ENCODE measurements around the gene CSRP2.

CSRP2 gene

DNA sequence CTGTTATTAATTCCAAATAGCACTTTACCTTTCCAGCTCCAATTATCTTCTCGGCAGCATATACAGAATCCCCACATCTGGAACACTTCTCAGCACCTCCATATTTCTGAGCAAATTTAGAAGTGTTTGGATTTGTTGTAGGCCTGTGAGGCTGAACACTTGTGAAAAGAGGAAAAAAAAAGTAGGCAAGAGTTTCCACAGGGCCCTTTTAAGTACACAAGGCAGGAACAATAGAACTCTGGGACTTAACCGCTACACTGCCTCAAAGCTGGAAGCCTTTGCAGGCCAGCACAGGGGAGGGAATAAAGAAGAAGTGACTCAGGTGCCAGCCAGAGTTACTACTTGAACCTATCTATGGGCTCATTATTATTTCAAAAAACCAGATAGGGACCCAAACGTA, 18.6 kb downstream of the CSRP2 start:
- Histone ChIP-seq H3K4me3 (ENCODE audit: insufficient read depth, low read length, poor library complexity, severe bottlenecking) (no peak overlapping the region), H3K4me2 (ENCODE audit: low read depth, low read length, poor library complexity, severe bottlenecking) (no peak overlapping the region), H3K27ac (ENCODE audit: low read depth, low read length) (no peak overlapping the region), H3K27me3 (ENCODE audit: low read length) (no peaks in the 10 kb centered on the region), H3K9me2 (replicated peaks; ENCODE audit: insufficient read depth, low read length) (no peaks in the 10 kb centered on the region), H3F3A (ENCODE audit: insufficient read depth) (no peaks in the 10 kb centered on the region), H3K9ac (ENCODE audit: low read length) (no peak overlapping the region), H3K9me3 (ENCODE audit: insufficient read depth, low read length) (no peaks in the 10 kb centered on the region), H2AFZ (ENCODE audit: low read depth, low read length, severe bottlenecking) (no peak overlapping the region), H3K36me3 (ENCODE audit: low read length) (no peaks in the 10 kb centered on the region), H4K20me1 (ENCODE audit: low read depth, low read length) (no peaks in the 10 kb centered on the region), H3K79me2 (ENCODE audit: insufficient read depth, low read length) (no peaks in the 10 kb centered on the region)
- TF ChIP-seq EZH2phosphoT487 (conservative IDR thresholded peaks at IDR 0.05; ENCODE audit: low read length), result no peak
- TF ChIP-seq, protein P1, sequence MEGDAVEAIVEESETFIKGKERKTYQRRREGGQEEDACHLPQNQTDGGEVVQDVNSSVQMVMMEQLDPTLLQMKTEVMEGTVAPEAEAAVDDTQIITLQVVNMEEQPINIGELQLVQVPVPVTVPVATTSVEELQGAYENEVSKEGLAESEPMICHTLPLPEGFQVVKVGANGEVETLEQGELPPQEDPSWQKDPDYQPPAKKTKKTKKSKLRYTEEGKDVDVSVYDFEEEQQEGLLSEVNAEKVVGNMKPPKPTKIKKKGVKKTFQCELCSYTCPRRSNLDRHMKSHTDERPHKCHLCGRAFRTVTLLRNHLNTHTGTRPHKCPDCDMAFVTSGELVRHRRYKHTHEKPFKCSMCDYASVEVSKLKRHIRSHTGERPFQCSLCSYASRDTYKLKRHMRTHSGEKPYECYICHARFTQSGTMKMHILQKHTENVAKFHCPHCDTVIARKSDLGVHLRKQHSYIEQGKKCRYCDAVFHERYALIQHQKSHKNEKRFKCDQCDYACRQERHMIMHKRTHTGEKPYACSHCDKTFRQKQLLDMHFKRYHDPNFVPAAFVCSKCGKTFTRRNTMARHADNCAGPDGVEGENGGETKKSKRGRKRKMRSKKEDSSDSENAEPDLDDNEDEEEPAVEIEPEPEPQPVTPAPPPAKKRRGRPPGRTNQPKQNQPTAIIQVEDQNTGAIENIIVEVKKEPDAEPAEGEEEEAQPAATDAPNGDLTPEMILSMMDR (IDR thresholded peaks at IDR 0.05; ENCODE audit: insufficient read depth, low read length, poor library complexity, severe bottlenecking), result no peak

DNA sequence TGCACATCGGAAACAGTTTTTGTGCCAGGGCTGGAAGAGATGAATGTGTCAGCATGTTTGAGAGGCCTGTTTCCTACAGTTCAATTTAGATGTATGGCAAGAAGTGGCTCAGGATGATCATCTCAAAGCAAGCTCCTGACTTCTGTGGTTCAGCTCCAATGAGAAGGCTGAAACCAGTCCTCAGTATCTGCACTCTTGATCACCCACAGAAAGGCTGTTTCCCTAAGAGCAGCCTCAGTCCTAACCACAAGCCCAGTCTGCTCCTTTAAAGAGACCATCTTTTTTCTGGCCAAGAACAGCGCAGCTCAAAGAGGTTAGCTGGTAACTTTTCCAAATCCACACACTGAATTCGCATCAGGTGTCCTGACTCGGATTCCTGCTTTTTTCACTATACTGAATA, 19.2 kb downstream of the CSRP2 start:
- H3K36me3 ChIP-seq (ENCODE audit: low read length), result no peaks in the 10 kb centered on the region
- H3K9me3 ChIP-seq (ENCODE audit: insufficient read depth, low read length), result no peaks in the 10 kb centered on the region
- H3F3A ChIP-seq (ENCODE audit: insufficient read depth), result no peaks in the 10 kb centered on the region
- no peak overlapping the region for H3K4me3 ChIP-seq (ENCODE audit: insufficient read depth, low read length, poor library complexity, severe bottlenecking)
- no peak for TF ChIP-seq EZH2phosphoT487 (conservative IDR thresholded peaks at IDR 0.05; ENCODE audit: low read length)
- TF ChIP-seq, protein P1 (IDR thresholded peaks at IDR 0.05; ENCODE audit: insufficient read depth, low read length, poor library complexity, severe bottlenecking), result no peak
- H3K79me2 ChIP-seq (ENCODE audit: insufficient read depth, low read length), result no peaks in the 10 kb centered on the region
- no peak overlapping the region for H3K27ac ChIP-seq (ENCODE audit: low read depth, low read length)
- H3K27me3 ChIP-seq (ENCODE audit: low read length), result no peaks in the 10 kb centered on the region
- H3K9ac ChIP-seq (ENCODE audit: low read length), result no peak overlapping the region
- H2AFZ ChIP-seq (ENCODE audit: low read depth, low read length, severe bottlenecking), result no peak overlapping the region
- H4K20me1 ChIP-seq (ENCODE audit: low read depth, low read length), result no peaks in the 10 kb centered on the region
- no peaks in the 10 kb centered on the region for H3K9me2 ChIP-seq (replicated peaks; ENCODE audit: insufficient read depth, low read length)
- no peak overlapping the region for H3K4me2 ChIP-seq (ENCODE audit: low read depth, low read length, poor library complexity, severe bottlenecking)

GRCh38 chr12:76856018-76856644, 22.7 kb downstream of the CSRP2 start:
- TF ChIP-seq, protein P1 (IDR thresholded peaks at IDR 0.05; ENCODE audit: insufficient read depth, low read length, poor library complexity, severe bottlenecking), result no peak
- no peak for TF ChIP-seq EZH2phosphoT487 (conservative IDR thresholded peaks at IDR 0.05; ENCODE audit: low read length)
- Histone ChIP-seq H3K27ac (ENCODE audit: low read depth, low read length) (no peak overlapping the region), H3K36me3 (ENCODE audit: low read length) (no peaks in the 10 kb centered on the region), H3K9me2 (replicated peaks; ENCODE audit: insufficient read depth, low read length) (no peaks in the 10 kb centered on the region), H4K20me1 (ENCODE audit: low read depth, low read length) (no peaks in the 10 kb centered on the region), H3K9ac (ENCODE audit: low read length) (no peak overlapping the region), H2AFZ (ENCODE audit: low read depth, low read length, severe bottlenecking) (no peak overlapping the region), H3F3A (ENCODE audit: insufficient read depth) (no peaks in the 10 kb centered on the region), H3K4me3 (ENCODE audit: insufficient read depth, low read length, poor library complexity, severe bottlenecking) (no peak overlapping the region), H3K9me3 (ENCODE audit: insufficient read depth, low read length) (no peaks in the 10 kb centered on the region), H3K4me2 (ENCODE audit: low read depth, low read length, poor library complexity, severe bottlenecking) (no peak overlapping the region), H3K27me3 (ENCODE audit: low read length) (no peaks in the 10 kb centered on the region), H3K79me2 (ENCODE audit: insufficient read depth, low read length) (no peaks in the 10 kb centered on the region)
